Gastroesophageal sphincter (tissue), 3 donors: Measurements from ENCODE around the gene COL26A1.

Source experiments
- CTCF ChIP-seq, 4 experiments: fragments of 200-600 bp in 2 of 4; fragments of 450-650 bp in 2 of 4; sonication (generic) in 1 of 4; IDR thresholded peaks; one replicate each; pipeline ENCODE4 v1.5.1; 2017 to 2019; ENCODE audit warnings: antibody characterized with exemption in 4 of 4, mild to moderate bottlenecking in 2 of 4, moderate library complexity in 2 of 4
- EP300 ChIP-seq: sonication (generic); formaldehyde crosslinking; IDR thresholded peaks from one replicate; pipeline ENCODE4 v1.6.1; 2017; ENCODE audit warnings: antibody characterized with exemption, mild to moderate bottlenecking
- POLR2A ChIP-seq, 2 donors: fragments of 450-650 bp; IDR thresholded peaks; one replicate each; pipeline ENCODE4 v1.6.1; 2017; ENCODE audit warnings: antibody characterized with exemption in 2 of 2, mild to moderate bottlenecking in 2 of 2, moderate library complexity in 1 of 2
- POLR2AphosphoS5 ChIP-seq: sonication (generic); formaldehyde crosslinking; IDR thresholded peaks from one replicate; pipeline ENCODE4 v1.6.1; 2017; ENCODE audit warnings: antibody characterized with exemption

- TF ChIP-seq POLR2A (IDR thresholded peaks at IDR 0.05), result no peak
- no peak for TF ChIP-seq CTCF (IDR thresholded peaks at IDR 0.05)
- no peak for TF ChIP-seq EP300
- TF ChIP-seq POLR2AphosphoS5, result no peak
Measured at GRCh38 chr7:101507327-101507726, 144.7 kb downstream of the COL26A1 start.
